SK-N-SH treated with all-trans-retinoic acid at 6 μM for 48 hours (cell line): ENCODE data around the gene FAR2.

ENCODE experiments used
- ATAC-seq: fragments of 200-7000 bp; cut with Tn5 transposase; 3 replicates; pipeline ENCODE4 v1.9.1; 2020; ENCODE audit warnings: mild to moderate bottlenecking, moderate library complexity
- ARNTL ChIP-seq: fragments of 450-650 bp; formaldehyde crosslinking; IDR thresholded peaks from 2 replicates; pipeline ENCODE4 v1.5.0; 2020; ENCODE audit warnings: low read depth, mild to moderate bottlenecking, moderate library complexity, borderline replicate concordance
- BACH2 ChIP-seq: fragments of 250-450 bp; sonication (Bioruptor Pico); IDR thresholded peaks from 2 replicates; pipeline ENCODE4 v1.9.0; 2021; ENCODE audit warnings: mild to moderate bottlenecking, borderline replicate concordance
- CSDC2 ChIP-seq: fragments of 250-450 bp; sonication (Bioruptor Pico); IDR thresholded peaks from 2 replicates; pipeline ENCODE4 v1.5.0; 2020; ENCODE audit warnings: mild to moderate bottlenecking, moderate library complexity
- ESRRG ChIP-seq: fragments of 250-450 bp; sonication (Bioruptor Pico); IDR thresholded peaks from 2 replicates; pipeline ENCODE4 v1.6.1; 2021; ENCODE audit warnings: mild to moderate bottlenecking
- GLIS3 ChIP-seq: fragments of 250-450 bp; sonication (Bioruptor Pico); IDR thresholded peaks from 2 replicates; pipeline ENCODE4 v1.5.0; 2020; ENCODE audit warnings: mild to moderate bottlenecking, moderate library complexity
- ISL1 ChIP-seq: fragments of 250-450 bp; sonication (Bioruptor Pico); IDR thresholded peaks from 2 replicates; pipeline ENCODE4 v2.1.2; 2022; ENCODE audit warnings: mild to moderate bottlenecking, moderate library complexity
- RARB ChIP-seq: fragments of 250-450 bp; sonication (Bioruptor Pico); IDR thresholded peaks from 2 replicates; pipeline ENCODE4 v1.8.0; 2021; ENCODE audit warnings: mild to moderate bottlenecking, moderate library complexity
- TOX ChIP-seq: fragments of 250-450 bp; sonication (Bioruptor Pico); IDR thresholded peaks from 2 replicates; pipeline ENCODE4 v1.8.0; 2021; ENCODE audit warnings: mild to moderate bottlenecking, moderate library complexity, borderline replicate concordance
- ZC3H10 ChIP-seq: fragments of 250-450 bp; sonication (Bioruptor Pico); IDR thresholded peaks from 2 replicates; pipeline ENCODE4 v1.5.1; 2021; ENCODE audit warnings: mild to moderate bottlenecking, moderate library complexity
- ZFP3 ChIP-seq: fragments of 250-450 bp; sonication (Bioruptor Pico); IDR thresholded peaks from 2 replicates; pipeline ENCODE4 v1.5.0; 2020; ENCODE audit warnings: mild to moderate bottlenecking, moderate library complexity
- ZNF565 ChIP-seq: fragments of 450-650 bp; formaldehyde crosslinking; conservative IDR thresholded peaks from 2 replicates; pipeline ENCODE4 v1.5.0; 2020; ENCODE audit warnings: low read depth, mild to moderate bottlenecking, moderate library complexity
- ZNF70 ChIP-seq: fragments of 450-650 bp; formaldehyde crosslinking; IDR thresholded peaks from 2 replicates; pipeline ENCODE4 v1.5.0; 2020; ENCODE audit warnings: mild to moderate bottlenecking, moderate library complexity
- ZNF8 ChIP-seq: fragments of 450-650 bp; formaldehyde crosslinking; IDR thresholded peaks from 2 replicates; pipeline ENCODE4 v1.5.0; 2020; ENCODE audit warnings: mild to moderate bottlenecking, moderate library complexity
- TF ChIP-seq, protein P1 (sequence below): fragments of 250-450 bp; sonication (Bioruptor Pico); IDR thresholded peaks from 2 replicates; pipeline ENCODE4 v1.5.1; 2021; ENCODE audit warnings: mild to moderate bottlenecking, moderate library complexity
- TF ChIP-seq, protein P2 (sequence below): fragments of 250-450 bp; sonication (Bioruptor Pico); IDR thresholded peaks from 2 replicates; pipeline ENCODE4 v1.8.0; 2021; ENCODE audit warnings: low read depth, mild to moderate bottlenecking, moderate library complexity, borderline replicate concordance
- TF ChIP-seq, protein P3 (sequence below): fragments of 250-450 bp; sonication (Bioruptor Pico); IDR thresholded peaks from 2 replicates; pipeline ENCODE4 v1.8.0; 2020; ENCODE audit warnings: mild to moderate bottlenecking, moderate library complexity, borderline replicate concordance
- TF ChIP-seq, protein P4 (sequence below): fragments of 250-450 bp; sonication (Bioruptor Pico); IDR thresholded peaks from 2 replicates; pipeline ENCODE4 v1.5.0; 2020; ENCODE audit warnings: mild to moderate bottlenecking, moderate library complexity
- TF ChIP-seq, protein P5 (sequence below): fragments of 250-450 bp; sonication (Bioruptor Pico); IDR thresholded peaks from 2 replicates; pipeline ENCODE4 v1.5.1; 2020; ENCODE audit warnings: low read depth, mild to moderate bottlenecking, moderate library complexity

The FAR2 gene

DNA sequence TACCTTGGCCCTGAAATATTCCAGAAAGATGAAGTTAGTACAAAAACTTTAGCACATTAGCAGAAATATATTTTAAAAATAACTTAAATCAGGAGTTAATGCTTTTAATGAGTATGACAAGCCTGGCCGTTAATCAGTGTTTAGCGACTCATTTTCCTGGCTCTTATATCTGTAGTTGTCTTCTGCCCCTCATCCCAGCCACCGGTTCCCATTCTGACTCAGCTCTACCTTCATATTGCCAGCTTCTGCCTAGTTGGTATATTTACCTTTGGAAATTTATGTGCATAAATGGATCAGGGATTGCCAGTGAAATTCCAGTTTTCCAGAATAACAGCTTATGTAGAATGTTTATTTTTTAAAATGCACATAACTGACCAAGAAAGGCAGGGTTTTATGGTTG, 152.0 kb downstream of the FAR2 start:
- TF ChIP-seq ZNF70: no peak
- TF ChIP-seq, protein P1, sequence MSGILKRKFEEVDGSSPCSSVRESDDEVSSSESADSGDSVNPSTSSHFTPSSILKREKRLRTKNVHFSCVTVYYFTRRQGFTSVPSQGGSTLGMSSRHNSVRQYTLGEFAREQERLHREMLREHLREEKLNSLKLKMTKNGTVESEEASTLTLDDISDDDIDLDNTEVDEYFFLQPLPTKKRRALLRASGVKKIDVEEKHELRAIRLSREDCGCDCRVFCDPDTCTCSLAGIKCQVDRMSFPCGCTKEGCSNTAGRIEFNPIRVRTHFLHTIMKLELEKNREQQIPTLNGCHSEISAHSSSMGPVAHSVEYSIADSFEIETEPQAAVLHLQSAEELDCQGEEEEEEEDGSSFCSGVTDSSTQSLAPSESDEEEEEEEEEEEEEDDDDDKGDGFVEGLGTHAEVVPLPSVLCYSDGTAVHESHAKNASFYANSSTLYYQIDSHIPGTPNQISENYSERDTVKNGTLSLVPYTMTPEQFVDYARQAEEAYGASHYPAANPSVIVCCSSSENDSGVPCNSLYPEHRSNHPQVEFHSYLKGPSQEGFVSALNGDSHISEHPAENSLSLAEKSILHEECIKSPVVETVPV (CRISPR knock-in tag): no peak
- TF ChIP-seq ISL1: no peak
- no peak for TF ChIP-seq ZFP3 (CRISPR knock-in tag)
- no peak for TF ChIP-seq TOX (CRISPR knock-in tag)
- TF ChIP-seq ARNTL (CRISPR knock-in tag): no peak
- TF ChIP-seq, protein P2, sequence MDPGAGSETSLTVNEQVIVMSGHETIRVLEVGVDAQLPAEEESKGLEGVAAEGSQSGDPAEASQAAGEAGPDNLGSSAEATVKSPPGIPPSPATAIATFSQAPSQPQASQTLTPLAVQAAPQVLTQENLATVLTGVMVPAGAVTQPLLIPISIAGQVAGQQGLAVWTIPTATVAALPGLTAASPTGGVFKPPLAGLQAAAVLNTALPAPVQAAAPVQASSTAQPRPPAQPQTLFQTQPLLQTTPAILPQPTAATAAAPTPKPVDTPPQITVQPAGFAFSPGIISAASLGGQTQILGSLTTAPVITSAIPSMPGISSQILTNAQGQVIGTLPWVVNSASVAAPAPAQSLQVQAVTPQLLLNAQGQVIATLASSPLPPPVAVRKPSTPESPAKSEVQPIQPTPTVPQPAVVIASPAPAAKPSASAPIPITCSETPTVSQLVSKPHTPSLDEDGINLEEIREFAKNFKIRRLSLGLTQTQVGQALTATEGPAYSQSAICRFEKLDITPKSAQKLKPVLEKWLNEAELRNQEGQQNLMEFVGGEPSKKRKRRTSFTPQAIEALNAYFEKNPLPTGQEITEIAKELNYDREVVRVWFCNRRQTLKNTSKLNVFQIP (CRISPR knock-in tag): no peak
- no peak for TF ChIP-seq ZNF565
- TF ChIP-seq, protein P3, sequence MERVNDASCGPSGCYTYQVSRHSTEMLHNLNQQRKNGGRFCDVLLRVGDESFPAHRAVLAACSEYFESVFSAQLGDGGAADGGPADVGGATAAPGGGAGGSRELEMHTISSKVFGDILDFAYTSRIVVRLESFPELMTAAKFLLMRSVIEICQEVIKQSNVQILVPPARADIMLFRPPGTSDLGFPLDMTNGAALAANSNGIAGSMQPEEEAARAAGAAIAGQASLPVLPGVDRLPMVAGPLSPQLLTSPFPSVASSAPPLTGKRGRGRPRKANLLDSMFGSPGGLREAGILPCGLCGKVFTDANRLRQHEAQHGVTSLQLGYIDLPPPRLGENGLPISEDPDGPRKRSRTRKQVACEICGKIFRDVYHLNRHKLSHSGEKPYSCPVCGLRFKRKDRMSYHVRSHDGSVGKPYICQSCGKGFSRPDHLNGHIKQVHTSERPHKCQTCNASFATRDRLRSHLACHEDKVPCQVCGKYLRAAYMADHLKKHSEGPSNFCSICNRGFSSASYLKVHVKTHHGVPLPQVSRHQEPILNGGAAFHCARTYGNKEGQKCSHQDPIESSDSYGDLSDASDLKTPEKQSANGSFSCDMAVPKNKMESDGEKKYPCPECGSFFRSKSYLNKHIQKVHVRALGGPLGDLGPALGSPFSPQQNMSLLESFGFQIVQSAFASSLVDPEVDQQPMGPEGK (CRISPR knock-in tag): no peak
- TF ChIP-seq ZNF8 (CRISPR knock-in tag): no peak
- TF ChIP-seq ESRRG: no peak
- no peak for TF ChIP-seq ZC3H10 (CRISPR knock-in tag)
- TF ChIP-seq, protein P4, sequence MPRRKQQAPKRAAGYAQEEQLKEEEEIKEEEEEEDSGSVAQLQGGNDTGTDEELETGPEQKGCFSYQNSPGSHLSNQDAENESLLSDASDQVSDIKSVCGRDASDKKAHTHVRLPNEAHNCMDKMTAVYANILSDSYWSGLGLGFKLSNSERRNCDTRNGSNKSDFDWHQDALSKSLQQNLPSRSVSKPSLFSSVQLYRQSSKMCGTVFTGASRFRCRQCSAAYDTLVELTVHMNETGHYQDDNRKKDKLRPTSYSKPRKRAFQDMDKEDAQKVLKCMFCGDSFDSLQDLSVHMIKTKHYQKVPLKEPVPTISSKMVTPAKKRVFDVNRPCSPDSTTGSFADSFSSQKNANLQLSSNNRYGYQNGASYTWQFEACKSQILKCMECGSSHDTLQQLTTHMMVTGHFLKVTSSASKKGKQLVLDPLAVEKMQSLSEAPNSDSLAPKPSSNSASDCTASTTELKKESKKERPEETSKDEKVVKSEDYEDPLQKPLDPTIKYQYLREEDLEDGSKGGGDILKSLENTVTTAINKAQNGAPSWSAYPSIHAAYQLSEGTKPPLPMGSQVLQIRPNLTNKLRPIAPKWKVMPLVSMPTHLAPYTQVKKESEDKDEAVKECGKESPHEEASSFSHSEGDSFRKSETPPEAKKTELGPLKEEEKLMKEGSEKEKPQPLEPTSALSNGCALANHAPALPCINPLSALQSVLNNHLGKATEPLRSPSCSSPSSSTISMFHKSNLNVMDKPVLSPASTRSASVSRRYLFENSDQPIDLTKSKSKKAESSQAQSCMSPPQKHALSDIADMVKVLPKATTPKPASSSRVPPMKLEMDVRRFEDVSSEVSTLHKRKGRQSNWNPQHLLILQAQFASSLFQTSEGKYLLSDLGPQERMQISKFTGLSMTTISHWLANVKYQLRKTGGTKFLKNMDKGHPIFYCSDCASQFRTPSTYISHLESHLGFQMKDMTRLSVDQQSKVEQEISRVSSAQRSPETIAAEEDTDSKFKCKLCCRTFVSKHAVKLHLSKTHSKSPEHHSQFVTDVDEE: no peak

DNA sequence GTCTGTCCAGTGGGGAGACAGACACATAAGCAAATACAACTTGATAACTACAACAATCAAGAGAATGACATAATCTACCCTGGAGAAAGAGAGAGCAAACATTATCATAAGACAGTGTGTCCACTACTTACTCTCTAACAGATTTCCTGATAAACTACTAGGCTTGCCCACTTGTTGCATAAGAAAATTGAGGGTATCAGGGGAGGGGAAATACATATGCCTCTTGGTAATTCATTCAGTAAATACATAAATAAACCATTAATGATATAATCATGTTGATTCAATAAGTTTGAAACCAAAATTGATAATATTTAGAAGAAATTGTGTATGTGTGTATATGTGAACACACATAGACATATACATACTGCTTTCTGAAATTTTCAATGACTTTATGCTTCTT, 155.3 kb downstream of the FAR2 start:
- ATAC-seq: no peak
- TF ChIP-seq, protein P5, sequence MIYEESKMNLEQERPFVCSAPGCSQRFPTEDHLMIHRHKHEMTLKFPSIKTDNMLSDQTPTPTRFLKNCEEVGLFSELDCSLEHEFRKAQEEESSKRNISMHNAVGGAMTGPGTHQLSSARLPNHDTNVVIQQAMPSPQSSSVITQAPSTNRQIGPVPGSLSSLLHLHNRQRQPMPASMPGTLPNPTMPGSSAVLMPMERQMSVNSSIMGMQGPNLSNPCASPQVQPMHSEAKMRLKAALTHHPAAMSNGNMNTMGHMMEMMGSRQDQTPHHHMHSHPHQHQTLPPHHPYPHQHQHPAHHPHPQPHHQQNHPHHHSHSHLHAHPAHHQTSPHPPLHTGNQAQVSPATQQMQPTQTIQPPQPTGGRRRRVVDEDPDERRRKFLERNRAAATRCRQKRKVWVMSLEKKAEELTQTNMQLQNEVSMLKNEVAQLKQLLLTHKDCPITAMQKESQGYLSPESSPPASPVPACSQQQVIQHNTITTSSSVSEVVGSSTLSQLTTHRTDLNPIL (CRISPR knock-in tag): no peak
- no peak for TF ChIP-seq TOX (CRISPR knock-in tag)
- TF ChIP-seq CSDC2 (CRISPR knock-in tag): no peak
- no peak for TF ChIP-seq ZNF8 (CRISPR knock-in tag)
- TF ChIP-seq ZC3H10 (CRISPR knock-in tag): no peak
- no peak for TF ChIP-seq GLIS3 (CRISPR knock-in tag)
- no peak for TF ChIP-seq RARB (CRISPR knock-in tag)
- no peak for TF ChIP-seq BACH2 (CRISPR knock-in tag)
- TF ChIP-seq, protein P4: no peak
- TF ChIP-seq, protein P2 (CRISPR knock-in tag): no peak

More for the DNA sequence above, 152.0 kb downstream of the FAR2 start:
- ATAC-seq: no peak
